H9 (cell line): ENCODE results near the gene PRAMEF26. TPM values are rescaled to one million over a fixed set of nuclear protein-coding genes. Genes with fewer than 3 reads are reported as not detected.
"Not testable (repeated sequence)": the region's sequence is repeated elsewhere in the genome, so short reads cannot be mapped to it uniquely, and the experiment has no call there.

ENCODE experiments used
- DNase-seq: peaks from one replicate; pipeline ENCODE4 v3.0.0-alpha.2; 2017
- H2AFZ ChIP-seq: one replicate; pipeline ENCODE4 v1.6.1; 2013; ENCODE audit warnings: mild to moderate bottlenecking, low read length, control low read depth, moderate library complexity
- H2AK5ac ChIP-seq: 2 replicates; pipeline ENCODE4 v1.6.1; 2013; ENCODE audit warnings: low read length, control low read depth, mixed read lengths; ENCODE audit not compliant: insufficient read length
- H2BK120ac ChIP-seq: one replicate; pipeline ENCODE4 v1.6.1; 2013; ENCODE audit warnings: low read depth, mild to moderate bottlenecking, low read length, control low read depth, inconsistent platforms; ENCODE audit not compliant: poor library complexity, severe bottlenecking
- H2BK12ac ChIP-seq: 2 replicates; pipeline ENCODE4 v1.6.1; 2013; ENCODE audit warnings: low read length, control low read depth, mixed read lengths, low read depth; ENCODE audit not compliant: insufficient read length
- H2BK15ac ChIP-seq: 2 replicates; pipeline ENCODE4 v1.6.1; 2013; ENCODE audit warnings: low read depth, low read length, control low read depth
- H2BK20ac ChIP-seq: one replicate; pipeline ENCODE4 v1.6.1; 2013; ENCODE audit warnings: low read depth, mild to moderate bottlenecking, low read length, control low read depth, inconsistent platforms; ENCODE audit not compliant: poor library complexity, severe bottlenecking
- H2BK5ac ChIP-seq: 2 replicates; pipeline ENCODE4 v1.6.1; 2013; ENCODE audit warnings: low read length, control low read depth, mixed read lengths; ENCODE audit not compliant: insufficient read length
- H3K14ac ChIP-seq: 2 replicates; pipeline ENCODE4 v1.6.1; 2013; ENCODE audit warnings: low read length, control low read depth; ENCODE audit not compliant: insufficient read depth
- H3K18ac ChIP-seq: 2 replicates; pipeline ENCODE4 v1.6.1; 2013; ENCODE audit warnings: low read depth, mild to moderate bottlenecking, mixed read lengths, low read length, control low read depth; ENCODE audit not compliant: insufficient read length
- H3K23ac ChIP-seq: 2 replicates; pipeline ENCODE4 v1.6.1; 2013; ENCODE audit warnings: low read length, control low read depth, mixed read lengths, low read depth; ENCODE audit not compliant: insufficient read length
- H3K23me2 ChIP-seq: 2 replicates; pipeline ENCODE4 v1.6.1; 2013; ENCODE audit warnings: low read depth, mild to moderate bottlenecking, mixed read lengths, low read length, control low read depth; ENCODE audit not compliant: insufficient read length, poor library complexity, severe bottlenecking
- H3K27ac ChIP-seq: 2 replicates; pipeline ENCODE4 v1.5.1; 2013; ENCODE audit warnings: low read length, control low read depth, mixed read lengths, low read depth; ENCODE audit not compliant: insufficient read length
- H3K27me3 ChIP-seq: 2 replicates; pipeline ENCODE4 v1.6.1; 2013; ENCODE audit warnings: low read length, control low read depth, inconsistent platforms; ENCODE audit not compliant: insufficient read depth
- H3K4ac ChIP-seq: 2 replicates; pipeline ENCODE4 v1.6.1; 2013; ENCODE audit warnings: low read depth, mild to moderate bottlenecking, control low read depth, inconsistent platforms, low read length, moderate library complexity
- H3K4me1 ChIP-seq: 2 replicates; pipeline ENCODE4 v1.6.1; 2013; ENCODE audit warnings: low read length, control low read depth, inconsistent platforms; ENCODE audit not compliant: insufficient read depth
- H3K4me2 ChIP-seq: 2 replicates; pipeline ENCODE4 v1.6.1; 2013; ENCODE audit warnings: low read length, control low read depth, mixed read lengths; ENCODE audit not compliant: insufficient read length, insufficient read depth
- H3K56ac ChIP-seq: 2 replicates; pipeline ENCODE4 v1.6.1; 2013; ENCODE audit warnings: low read depth, mild to moderate bottlenecking, mixed read lengths, low read length, control low read depth; ENCODE audit not compliant: insufficient read length
- H3K79me1 ChIP-seq: 2 replicates; pipeline ENCODE4 v1.6.1; 2013; ENCODE audit warnings: low read depth, mild to moderate bottlenecking, moderate library complexity, low read length, control low read depth, inconsistent platforms; ENCODE audit not compliant: insufficient read depth, poor library complexity, severe bottlenecking
- H3K79me2 ChIP-seq: 2 replicates; pipeline ENCODE4 v1.6.1; 2013; ENCODE audit warnings: low read length, control low read depth, inconsistent platforms; ENCODE audit not compliant: insufficient read depth
- H3K9ac ChIP-seq: 2 replicates; pipeline ENCODE4 v1.6.1; 2013; ENCODE audit warnings: low read length, control low read depth, mixed read lengths; ENCODE audit not compliant: insufficient read length; ENCODE audit errors: extremely low read depth
- H3K9me3 ChIP-seq: one replicate; pipeline ENCODE4 v1.6.1; 2013; ENCODE audit warnings: low read depth, low read length, inconsistent platforms; ENCODE audit not compliant: control insufficient read depth
- H3T11ph ChIP-seq: one replicate; pipeline ENCODE4 v1.6.1; 2013; ENCODE audit warnings: mild to moderate bottlenecking, low read length, control low read depth, inconsistent platforms
- H4K20me1 ChIP-seq: one replicate; pipeline ENCODE4 v1.6.1; 2013; ENCODE audit not compliant: control insufficient read depth, insufficient read length, insufficient read depth
- H4K5ac ChIP-seq: 2 replicates; pipeline ENCODE4 v1.6.1; 2013; ENCODE audit warnings: low read depth, mild to moderate bottlenecking, mixed read lengths, low read length, control low read depth; ENCODE audit not compliant: insufficient read length
- H4K8ac ChIP-seq: replicated peaks from 2 replicates; pipeline ENCODE4 v1.6.1; 2013; ENCODE audit warnings: low read length, control low read depth, mixed read lengths, low read depth; ENCODE audit not compliant: insufficient read length
- H4K91ac ChIP-seq: 2 replicates; pipeline ENCODE4 v1.6.1; 2013; ENCODE audit warnings: low read depth, mild to moderate bottlenecking, moderate library complexity, mixed read lengths, low read length, control low read depth; ENCODE audit not compliant: insufficient read length
- H3K27ac Mint-ChIP-seq, 3 experiments: 2 replicates in 2 of 3; 3 replicates in 1 of 3; pipeline ENCODE4 v1.8.0; 2020 to 2021; ENCODE audit warnings: mixed read lengths in 3 of 3, mild to moderate bottlenecking in 1 of 3, moderate library complexity in 1 of 3
- H3K27me3 Mint-ChIP-seq: 2 replicates; pipeline ENCODE4 v1.8.0; 2021; ENCODE audit warnings: low read depth, mild to moderate bottlenecking, moderate library complexity, mixed read lengths
- H3K36me3 Mint-ChIP-seq, 3 experiments: 2 replicates in 2 of 3; 3 replicates in 1 of 3; pipeline ENCODE4 v1.8.0; 2020 to 2021; ENCODE audit warnings: low read depth in 3 of 3, mixed read lengths in 3 of 3; ENCODE audit not compliant: insufficient read depth in 1 of 3
- H3K4me1 Mint-ChIP-seq, 2 experiments: 2 replicates each; pipeline ENCODE4 v1.8.0; 2020; ENCODE audit warnings: mixed read lengths in 2 of 2
- H3K4me3 Mint-ChIP-seq, 2 experiments: 2 replicates in 1 of 2; 3 replicates in 1 of 2; pipeline ENCODE4 v1.8.0; 2020 to 2021; ENCODE audit warnings: mild to moderate bottlenecking in 2 of 2, mixed read lengths in 2 of 2, moderate library complexity in 1 of 2
- H3K9me3 Mint-ChIP-seq, 2 experiments: 2 replicates in 1 of 2; 3 replicates in 1 of 2; pipeline ENCODE4 v1.8.0; 2020; ENCODE audit warnings: mild to moderate bottlenecking in 2 of 2, mixed read lengths in 2 of 2, moderate library complexity in 1 of 2
- WGBS: extraction: QIAGEN DNeasy Blood & Tissue Kit; methylation state at CpG from one replicate; pipeline ENCODE4 v1.1.7; 2013; ENCODE audit warnings: missing lambda C conversion rate, low lambda C conversion rate, mixed read lengths; ENCODE audit not compliant: insufficient read length; ENCODE audit errors: extremely low coverage; 5-methylcytosine and 5-hydroxymethylcytosine counted together
- total RNA-seq: library from RNA; stranded (reverse); gene quantifications from 2 replicates; pipeline ENCODE4 v1.2.1, GENCODE V29; 2021

Gene PRAMEF26
- total RNA-seq, 1 experiment from 2014 or later, result not detected

DNA sequence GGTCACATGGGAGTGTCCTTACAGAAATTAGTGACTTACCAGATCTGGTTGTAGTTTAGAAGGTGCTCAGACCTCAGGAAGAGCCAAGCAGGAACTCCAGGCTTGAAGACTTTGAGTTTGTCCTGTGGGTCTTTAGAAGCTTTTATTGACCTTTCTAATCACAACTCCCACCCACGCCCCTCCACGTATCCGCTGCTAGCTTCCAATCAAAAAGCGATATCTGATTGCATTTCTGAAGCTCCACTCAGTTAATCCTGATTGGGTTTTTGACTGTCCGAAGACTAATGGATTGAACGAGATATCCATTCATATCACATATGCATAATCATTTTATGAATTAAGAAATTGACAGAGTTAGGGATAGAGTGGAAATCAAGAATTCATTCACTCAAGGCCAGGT is 39.1 kb downstream of the PRAMEF26 start, which contains the start of gene HNRNPCL2:
HNRNPCL2 (minus strand) TSS at position 101 of the 400 bp plus-strand sequence. CDS start 454 bp downstream, outside the sequence.
- H3K4me3 Mint-ChIP-seq, H3K23me2 ChIP-seq: not testable (repeated sequence)
- H3K9me3 Mint-ChIP-seq, result peaks cover 88 to 98% of the 10 kb centered on the region in 2 experiments

More for the DNA sequence above, 39.1 kb downstream of the PRAMEF26 start, which contains the start of gene HNRNPCL2:
- H3K27ac Mint-ChIP-seq, H3K27me3 ChIP-seq, H2AK5ac ChIP-seq, H3K27ac ChIP-seq, H4K20me1 ChIP-seq, H3K4me1 ChIP-seq, H4K5ac ChIP-seq, H2BK120ac ChIP-seq, DNase-seq, H2AFZ ChIP-seq, H3K79me2 ChIP-seq, H4K8ac ChIP-seq, H3T11ph ChIP-seq, H2BK12ac ChIP-seq, H3K14ac ChIP-seq, H3K18ac ChIP-seq, H3K4me1 Mint-ChIP-seq, H2BK15ac ChIP-seq, H3K27me3 Mint-ChIP-seq, H4K91ac ChIP-seq, H2BK5ac ChIP-seq, H3K79me1 ChIP-seq, H3K4me2 ChIP-seq, H3K56ac ChIP-seq, H2BK20ac ChIP-seq, H3K4ac ChIP-seq, H3K23ac ChIP-seq, H3K9ac ChIP-seq: not testable (repeated sequence)
- H3K9me3 ChIP-seq, result peaks cover 61% of the 10 kb centered on the region
- WGBS, result no CpG with 5 or more reads among the region's 6 CpGs
- peaks cover 0 to 28% (median 7%) of the 10 kb centered on the region in 3 experiments; a peak in 4 of 7 replicates for H3K36me3 Mint-ChIP-seq

Other genes starting within 250 kb of the PRAMEF26 start
- gene PRAMEF7, start 239.4 kb downstream of the PRAMEF26 start, total RNA-seq, result not detected in 2 replicates
- gene PRAMEF6, start 208.4 kb downstream of the PRAMEF26 start, total RNA-seq, result not detected in 2 replicates
- not detected in 2 replicates for gene PRAMEF27, start 99.4 kb downstream of the PRAMEF26 start, total RNA-seq
- not detected in 2 replicates for gene HNRNPCL3, start 95.2 kb downstream of the PRAMEF26 start, total RNA-seq
- not detected in 2 replicates for gene PRAMEF25, start 85.2 kb downstream of the PRAMEF26 start, total RNA-seq
- not detected in 2 replicates for gene HNRNPCL2, start 39.2 kb downstream of the PRAMEF26 start, total RNA-seq
- not detected in 2 replicates for gene HNRNPCL4, start 9.6 kb upstream of the PRAMEF26 start, total RNA-seq
- not detected in 2 replicates for gene PRAMEF9, start 15.8 kb upstream of the PRAMEF26 start, total RNA-seq
- gene PRAMEF13, start 45.4 kb upstream of the PRAMEF26 start, total RNA-seq, result not detected in 2 replicates
- gene PRAMEF18, start 70.1 kb upstream of the PRAMEF26 start, total RNA-seq, result not detected in 2 replicates
- not detected in 2 replicates for gene PRAMEF5, start 98.2 kb upstream of the PRAMEF26 start, total RNA-seq
- not detected in 2 replicates for gene PRAMEF8, start 129.1 kb upstream of the PRAMEF26 start, total RNA-seq
- not detected in 2 replicates for gene PRAMEF33, start 147.5 kb upstream of the PRAMEF26 start, total RNA-seq
- gene PRAMEF15, start 159.6 kb upstream of the PRAMEF26 start, total RNA-seq, result not detected in 2 replicates
- not detected in 2 replicates for gene PRAMEF14, start 191.1 kb upstream of the PRAMEF26 start, total RNA-seq
- gene PRAMEF19, start 215.9 kb upstream of the PRAMEF26 start, total RNA-seq, result not detected in 2 replicates
- gene PRAMEF17, start 233.6 kb upstream of the PRAMEF26 start, total RNA-seq, result not detected in 2 replicates